WTC11 (cell line): ENCODE measurements around the gene IL1RAPL2. TPM values are rescaled to one million over a fixed set of nuclear protein-coding genes. Genes with fewer than 3 reads are reported as not detected.

ENCODE experiments used
- ATAC-seq: fragments of 200-7000 bp; cut with Tn5 transposase; 2 replicates; pipeline ENCODE4 v1.10.0; 2021; ENCODE audit warnings: mild to moderate bottlenecking, moderate library complexity
- CTCF ChIA-PET: fragments of 300-600 bp; sonication (Branson Sonifier 250); formaldehyde crosslinking; loops from one replicate; lab custom pipeline; 2021; ENCODE audit warnings: antibody characterized with exemption; lab: Charles Lee
- POLR2A ChIA-PET: fragments of 350-600 bp; sonication (Branson Sonifier 250); formaldehyde crosslinking; loops from one replicate; lab custom pipeline; 2021; ENCODE audit warnings: antibody characterized with exemption; lab: Charles Lee
- DNase-seq: peaks from one replicate; pipeline ENCODE4 v3.0.0; 2021; ENCODE audit warnings: low spot score
- H3K27ac Mint-ChIP-seq: 2 replicates; pipeline ENCODE4 v1.8.0; 2021; ENCODE audit warnings: mixed read lengths
- H3K27me3 Mint-ChIP-seq: 2 replicates; pipeline ENCODE4 v1.8.0; 2021; ENCODE audit warnings: low read depth, mild to moderate bottlenecking, moderate library complexity, mixed read lengths
- H3K36me3 Mint-ChIP-seq: 2 replicates; pipeline ENCODE4 v1.8.0; 2021; ENCODE audit warnings: mixed read lengths
- H3K4me1 Mint-ChIP-seq: 2 replicates; pipeline ENCODE4 v1.8.0; 2022; ENCODE audit warnings: mixed read lengths
- H3K4me3 Mint-ChIP-seq: 2 replicates; pipeline ENCODE4 v1.8.0; 2021; ENCODE audit warnings: mild to moderate bottlenecking, moderate library complexity, mixed read lengths
- H3K9me3 Mint-ChIP-seq: 2 replicates; pipeline ENCODE4 v1.8.0; 2021; ENCODE audit warnings: mixed read lengths
- CREM ChIP-seq: sonication (generic); formaldehyde crosslinking; IDR thresholded peaks from 2 replicates; pipeline ENCODE4 v1.8.1; 2022; ENCODE audit warnings: mild to moderate bottlenecking, missing genetic modification reagents, moderate library complexity
- ESRRA ChIP-seq: sonication (generic); formaldehyde crosslinking; IDR thresholded peaks from 2 replicates; pipeline ENCODE4 v1.8.1; 2022; ENCODE audit warnings: mild to moderate bottlenecking, missing genetic modification reagents, borderline replicate concordance
- ETV6 ChIP-seq: sonication (generic); formaldehyde crosslinking; IDR thresholded peaks from 2 replicates; pipeline ENCODE4 v1.8.1; 2022; ENCODE audit warnings: mild to moderate bottlenecking, missing genetic modification reagents
- FOXP1 ChIP-seq: sonication (generic); formaldehyde crosslinking; IDR thresholded peaks from 2 replicates; pipeline ENCODE4 v1.8.0; 2022; ENCODE audit warnings: missing genetic modification reagents, mild to moderate bottlenecking, moderate library complexity, borderline replicate concordance
- GABPB1 ChIP-seq: sonication (generic); formaldehyde crosslinking; IDR thresholded peaks from 2 replicates; pipeline ENCODE4 v1.8.1; 2023; ENCODE audit warnings: mild to moderate bottlenecking, missing genetic modification reagents
- GRHL2 ChIP-seq: fragments of 250-450 bp; sonication (Bioruptor Pico); IDR thresholded peaks from 2 replicates; pipeline ENCODE4 v1.8.0; 2022; ENCODE audit warnings: mild to moderate bottlenecking, moderate library complexity; ENCODE audit not compliant: insufficient replicate concordance, severe bottlenecking
- HMGA2 ChIP-seq: fragments of 250-450 bp; sonication (Bioruptor Pico); IDR thresholded peaks from 2 replicates; pipeline ENCODE4 v1.4.0; 2021; ENCODE audit warnings: mild to moderate bottlenecking, moderate library complexity
- JAZF1 ChIP-seq: fragments of 250-450 bp; sonication (Bioruptor Pico); IDR thresholded peaks from 2 replicates; pipeline ENCODE4 v1.9.0; 2021; ENCODE audit warnings: moderate library complexity, mild to moderate bottlenecking, inconsistent platforms
- JUN ChIP-seq: sonication (generic); formaldehyde crosslinking; IDR thresholded peaks from 2 replicates; pipeline ENCODE4 v1.8.0; 2023; ENCODE audit warnings: mild to moderate bottlenecking, missing genetic modification reagents
- KAT7 ChIP-seq: sonication (generic); formaldehyde crosslinking; IDR thresholded peaks from 2 replicates; pipeline ENCODE4 v1.8.1; 2023; ENCODE audit warnings: missing genetic modification reagents, mild to moderate bottlenecking, borderline replicate concordance
- NFATC4 ChIP-seq: fragments of 250-450 bp; sonication (Bioruptor Pico); IDR thresholded peaks from 2 replicates; pipeline ENCODE4 v1.9.0; 2021; ENCODE audit warnings: mild to moderate bottlenecking
- OVOL2 ChIP-seq: fragments of 250-450 bp; sonication (Bioruptor Pico); IDR thresholded peaks from 2 replicates; pipeline ENCODE4 v1.9.0; 2021; ENCODE audit warnings: mild to moderate bottlenecking, borderline replicate concordance
- RORB ChIP-seq: fragments of 250-450 bp; sonication (Bioruptor Pico); IDR thresholded peaks from 2 replicates; pipeline ENCODE4 v1.9.0; 2021; ENCODE audit warnings: mild to moderate bottlenecking
- SMAD3 ChIP-seq: sonication (generic); formaldehyde crosslinking; IDR thresholded peaks from 2 replicates; pipeline ENCODE4 v1.8.0; 2022; ENCODE audit warnings: missing genetic modification reagents, mild to moderate bottlenecking, borderline replicate concordance
- SMAD4 ChIP-seq: sonication (generic); formaldehyde crosslinking; IDR thresholded peaks from 2 replicates; pipeline ENCODE4 v1.8.0; 2022; ENCODE audit warnings: mild to moderate bottlenecking, missing genetic modification reagents
- SOX15 ChIP-seq: fragments of 250-450 bp; sonication (Bioruptor Pico); IDR thresholded peaks from 2 replicates; pipeline ENCODE4 v1.9.0; 2021; ENCODE audit warnings: mild to moderate bottlenecking
- STAT6 ChIP-seq: sonication (generic); formaldehyde crosslinking; conservative IDR thresholded peaks from 2 replicates; pipeline ENCODE4 v1.8.1; 2023; ENCODE audit warnings: mild to moderate bottlenecking, low read depth, missing genetic modification reagents, moderate library complexity
- TCF7 ChIP-seq: sonication (generic); formaldehyde crosslinking; IDR thresholded peaks from 2 replicates; pipeline ENCODE4 v1.8.0; 2022; ENCODE audit warnings: mild to moderate bottlenecking, low read depth, missing genetic modification reagents, moderate library complexity
- TEAD1 ChIP-seq: sonication (generic); formaldehyde crosslinking; IDR thresholded peaks from 2 replicates; pipeline ENCODE4 v1.8.0; 2022; ENCODE audit warnings: mild to moderate bottlenecking, missing genetic modification reagents
- ZBTB43 ChIP-seq: sonication (generic); formaldehyde crosslinking; IDR thresholded peaks from 2 replicates; pipeline ENCODE4 v1.8.1; 2023; ENCODE audit warnings: mild to moderate bottlenecking, missing genetic modification reagents
- ZMAT4 ChIP-seq: fragments of 250-450 bp; sonication (Bioruptor Pico); IDR thresholded peaks from 2 replicates; pipeline ENCODE4 v1.9.0; 2021; ENCODE audit warnings: mild to moderate bottlenecking
- ZNF138 ChIP-seq: sonication (generic); formaldehyde crosslinking; conservative IDR thresholded peaks from 2 replicates; pipeline ENCODE4 v1.8.1; 2022; ENCODE audit warnings: mild to moderate bottlenecking, moderate library complexity, missing genetic modification reagents
- ZNF232 ChIP-seq: sonication (generic); formaldehyde crosslinking; IDR thresholded peaks from 2 replicates; pipeline ENCODE4 v1.8.0; 2022; ENCODE audit warnings: mild to moderate bottlenecking, missing genetic modification reagents
- ZNF396 ChIP-seq: fragments of 250-450 bp; sonication (Bioruptor Pico); IDR thresholded peaks from 2 replicates; pipeline ENCODE4 v1.8.0; 2021; ENCODE audit warnings: mild to moderate bottlenecking, moderate library complexity, borderline replicate concordance
- ZNF423 ChIP-seq: fragments of 250-450 bp; sonication (Bioruptor Pico); IDR thresholded peaks from 2 replicates; pipeline ENCODE4 v2.1.2; 2022; ENCODE audit warnings: mild to moderate bottlenecking, moderate library complexity
- total RNA-seq: library from RNA; stranded (reverse); gene quantifications from 3 replicates; pipeline ENCODE4 v1.2.3, GENCODE V29; 2021
- TF ChIP-seq, protein P1 (sequence below): sonication (generic); formaldehyde crosslinking; IDR thresholded peaks from 2 replicates; pipeline ENCODE4 v1.8.1; 2023; ENCODE audit warnings: mild to moderate bottlenecking, missing genetic modification reagents

The IL1RAPL2 gene
- total RNA-seq, 1 experiment from 2014 or later: 0.09 TPM

DNA sequence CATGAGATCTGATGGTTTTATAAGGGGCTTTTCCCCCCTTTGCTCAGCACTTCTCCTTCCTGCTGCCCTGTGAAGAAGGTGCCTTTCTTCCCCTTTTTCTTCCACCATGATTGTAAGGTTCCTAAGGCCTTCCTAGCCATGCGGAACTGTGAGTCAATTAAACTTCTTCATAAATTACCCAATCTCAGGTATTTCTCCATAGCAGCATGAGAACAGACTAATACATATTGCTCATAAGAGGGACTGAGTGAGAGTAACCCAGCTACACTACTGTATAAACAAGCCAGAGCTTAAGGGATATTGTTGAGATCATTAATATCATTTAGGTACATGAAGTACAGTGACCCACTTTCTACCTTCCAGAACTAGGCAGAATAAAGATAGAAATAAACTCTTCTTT lies 551.6 kb downstream of the IL1RAPL2 start:
- no peak overlapping the region for H3K27ac Mint-ChIP-seq

GRCh38 chrX:105120463-105120862 lies 554.5 kb downstream of the IL1RAPL2 start:
- Mint-ChIP-seq H3K9me3 (0 out of 2 replicates have a peak, but pooled peaks cover under 1% of the 10 kb centered on the region), H3K4me1 (no peaks in the 10 kb centered on the region), H3K36me3 (no peaks in the 10 kb centered on the region), H3K4me3 (no peak overlapping the region), H3K27me3 (no peaks in the 10 kb centered on the region), H3K27ac (no peak overlapping the region)
- DNase-seq: no peak
- TF ChIP-seq TCF7 (CRISPR knock-in tag): no peak
- TF ChIP-seq ZNF396 (CRISPR knock-in tag): no peak
- no peak for TF ChIP-seq ZNF138 (CRISPR knock-in tag)
- no peak for TF ChIP-seq NFATC4 (CRISPR knock-in tag)
- TF ChIP-seq OVOL2 (CRISPR knock-in tag): no peak
- no peak for TF ChIP-seq SMAD4 (CRISPR knock-in tag)
- TF ChIP-seq, protein P1, sequence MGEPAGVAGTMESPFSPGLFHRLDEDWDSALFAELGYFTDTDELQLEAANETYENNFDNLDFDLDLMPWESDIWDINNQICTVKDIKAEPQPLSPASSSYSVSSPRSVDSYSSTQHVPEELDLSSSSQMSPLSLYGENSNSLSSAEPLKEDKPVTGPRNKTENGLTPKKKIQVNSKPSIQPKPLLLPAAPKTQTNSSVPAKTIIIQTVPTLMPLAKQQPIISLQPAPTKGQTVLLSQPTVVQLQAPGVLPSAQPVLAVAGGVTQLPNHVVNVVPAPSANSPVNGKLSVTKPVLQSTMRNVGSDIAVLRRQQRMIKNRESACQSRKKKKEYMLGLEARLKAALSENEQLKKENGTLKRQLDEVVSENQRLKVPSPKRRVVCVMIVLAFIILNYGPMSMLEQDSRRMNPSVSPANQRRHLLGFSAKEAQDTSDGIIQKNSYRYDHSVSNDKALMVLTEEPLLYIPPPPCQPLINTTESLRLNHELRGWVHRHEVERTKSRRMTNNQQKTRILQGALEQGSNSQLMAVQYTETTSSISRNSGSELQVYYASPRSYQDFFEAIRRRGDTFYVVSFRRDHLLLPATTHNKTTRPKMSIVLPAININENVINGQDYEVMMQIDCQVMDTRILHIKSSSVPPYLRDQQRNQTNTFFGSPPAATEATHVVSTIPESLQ (CRISPR knock-in tag): no peak
- no peak for TF ChIP-seq KAT7 (CRISPR knock-in tag)
- no peak for TF ChIP-seq FOXP1 (CRISPR knock-in tag)
- TF ChIP-seq ESRRA (CRISPR knock-in tag): no peak
- no peak for TF ChIP-seq ZMAT4
- TF ChIP-seq JUN (CRISPR knock-in tag): no peak
- no peak for TF ChIP-seq ETV6 (CRISPR knock-in tag)
- no peak for TF ChIP-seq CREM (CRISPR knock-in tag)
- no peak for TF ChIP-seq ZNF232 (CRISPR knock-in tag)
- no peak for TF ChIP-seq GABPB1 (CRISPR knock-in tag)
- no peak for TF ChIP-seq SOX15 (CRISPR knock-in tag)
- TF ChIP-seq ZNF423 (CRISPR knock-in tag): no peak
- ChIA-PET POLR2A (interaction anchor here (0.7 kb wide), 1 partner anchor 640 kb away, joined by 3 read pairs; no protein-coding TSS in a partner anchor), CTCF (no interaction called here)
- no peak for ATAC-seq

More for the DNA sequence above, 551.6 kb downstream of the IL1RAPL2 start:
- Mint-ChIP-seq H3K9me3 (0 out of 2 replicates have a peak, but pooled peaks cover 7% of the 10 kb centered on the region), H3K4me3 (no peak overlapping the region), H3K27me3 (no peaks in the 10 kb centered on the region), H3K36me3 (no peaks in the 10 kb centered on the region), H3K4me1 (0 out of 2 replicates have a peak, but pooled peaks cover 4% of the 10 kb centered on the region)
- ChIA-PET CTCF (no interaction called here), POLR2A (no interaction called here)
- DNase-seq (no peak), ATAC-seq (no peak)
- TF ChIP-seq ZBTB43 (CRISPR knock-in tag) (no peak), ZNF232 (CRISPR knock-in tag) (no peak), SMAD3 (no peak), RORB (CRISPR knock-in tag) (no peak), TEAD1 (CRISPR knock-in tag) (no peak), GRHL2 (no peak), JAZF1 (CRISPR knock-in tag) (no peak), STAT6 (CRISPR knock-in tag) (no peak), HMGA2 (CRISPR knock-in tag) (no peak)
